Stimulated activated CD4-positive, alpha-beta T cell treated with anti-CD3 and anti-CD28 coated beads, Interleukin-2, amount 100 ng/mL, for 48 hours (primary cell): ENCODE data around the gene CNTNAP2.

Experiments used
- DNase-seq, 2 donors: peaks; one replicate each; pipeline ENCODE4 v3.0.0-alpha.2; 2020

Gene CNTNAP2

GRCh38 chr7:148129023-148129422 is 2012.4 kb downstream of the CNTNAP2 start:
- DNase-seq = no peak

DNA sequence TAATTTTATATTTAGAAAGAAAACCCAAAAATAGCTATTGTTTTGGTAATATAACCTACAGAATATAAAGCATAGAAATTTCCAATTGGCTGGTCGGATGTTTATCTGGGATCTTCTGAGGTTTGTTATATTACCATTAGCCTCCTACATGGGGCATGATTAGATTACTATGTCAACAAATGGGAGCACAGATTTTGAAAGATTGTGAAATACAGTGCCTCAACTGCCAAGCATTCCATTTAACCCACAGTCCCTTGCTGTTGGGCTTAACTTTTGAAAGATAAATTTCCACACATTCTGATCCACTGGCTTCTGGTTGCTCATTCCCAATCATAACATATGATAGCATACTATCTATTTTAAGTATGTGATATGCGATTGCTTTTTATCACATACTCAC is 2018.5 kb downstream of the CNTNAP2 start:
- DNase-seq = no peak

- DNase-seq = no peak
Observed at GRCh38 chr7:148135997-148136396, 2019.4 kb downstream of the CNTNAP2 start.

- DNase-seq = peak in 1 of 2 donors; percentile 0
Observed at GRCh38 chr7:148142660-148143248, 2026.2 kb downstream of the CNTNAP2 start.

DNA sequence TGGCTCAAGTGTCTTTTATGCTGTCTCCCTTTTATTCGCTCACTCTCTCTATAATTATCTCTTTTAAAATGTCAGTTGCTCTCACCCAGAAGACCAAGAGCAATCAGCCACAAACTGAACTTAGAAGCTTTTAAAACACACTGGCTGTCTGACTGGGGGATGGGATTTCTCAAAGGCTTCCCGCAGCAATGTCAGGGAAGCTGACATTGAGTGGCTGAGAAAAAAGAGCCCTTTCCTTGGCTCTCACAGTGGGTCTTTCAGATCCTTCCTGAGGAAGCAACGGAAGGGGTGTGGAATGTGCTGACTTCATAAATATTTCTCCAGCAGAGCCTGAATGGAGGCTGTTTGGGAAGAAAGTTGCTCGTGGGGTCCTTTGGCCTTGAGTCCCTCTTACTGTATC is 2028.2 kb downstream of the CNTNAP2 start:
- no peak for DNase-seq

DNA sequence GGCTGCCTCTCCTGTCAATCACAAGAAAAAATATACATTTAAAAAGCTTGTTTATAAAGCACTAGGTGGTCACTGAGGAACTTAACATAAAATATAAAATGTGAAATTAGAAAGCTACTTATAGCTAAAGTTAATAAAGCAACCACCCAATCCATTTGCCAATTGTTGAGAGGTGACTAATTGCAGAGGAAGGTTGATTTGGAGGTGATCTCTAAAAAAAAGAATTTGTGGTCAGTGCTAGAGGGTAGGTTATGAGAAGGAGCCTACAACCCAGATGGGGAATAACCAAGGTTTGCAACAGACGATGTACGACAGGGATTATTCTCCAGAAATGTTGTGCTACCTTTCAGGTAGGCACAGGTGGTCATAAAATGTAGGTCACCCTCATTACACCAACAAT is 2029.7 kb downstream of the CNTNAP2 start:
- no peak for DNase-seq

DNA sequence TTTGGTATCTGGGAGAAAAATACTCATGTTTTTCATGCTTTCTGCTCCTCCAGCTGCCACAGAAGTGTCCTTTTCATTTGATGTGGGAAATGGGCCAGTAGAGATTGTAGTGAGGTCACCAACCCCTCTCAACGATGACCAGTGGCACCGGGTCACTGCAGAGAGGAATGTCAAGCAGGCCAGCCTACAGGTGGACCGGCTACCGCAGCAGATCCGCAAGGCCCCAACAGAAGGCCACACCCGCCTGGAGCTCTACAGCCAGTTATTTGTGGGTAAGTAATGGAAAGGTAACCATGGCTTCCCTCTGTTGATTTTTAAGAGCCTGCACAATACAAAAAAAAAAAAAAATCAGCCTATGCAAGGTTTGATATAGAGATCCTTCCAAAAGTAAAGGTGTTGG is 2030.8 kb downstream of the CNTNAP2 start:
- no peak for DNase-seq

DNA sequence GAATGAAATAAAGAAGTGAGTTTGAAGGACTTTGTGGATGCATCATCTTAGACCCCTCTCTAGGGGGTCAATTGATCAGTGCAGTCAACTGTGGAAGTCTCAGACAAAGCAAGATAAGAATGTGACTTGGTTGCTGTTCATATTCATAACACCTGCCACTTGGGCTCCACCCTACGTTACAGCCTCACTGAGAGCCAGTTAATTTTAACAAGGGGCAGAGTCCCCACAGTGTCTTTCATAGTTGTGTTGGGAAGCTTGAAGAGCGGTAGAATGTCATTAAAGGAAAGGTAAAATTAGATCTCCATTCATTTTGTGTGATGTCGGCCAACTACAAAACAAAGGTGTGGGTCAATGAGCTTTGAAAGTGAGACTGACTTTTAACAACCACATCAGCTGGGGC is 2031.9 kb downstream of the CNTNAP2 start:
- DNase-seq = no peak

DNA sequence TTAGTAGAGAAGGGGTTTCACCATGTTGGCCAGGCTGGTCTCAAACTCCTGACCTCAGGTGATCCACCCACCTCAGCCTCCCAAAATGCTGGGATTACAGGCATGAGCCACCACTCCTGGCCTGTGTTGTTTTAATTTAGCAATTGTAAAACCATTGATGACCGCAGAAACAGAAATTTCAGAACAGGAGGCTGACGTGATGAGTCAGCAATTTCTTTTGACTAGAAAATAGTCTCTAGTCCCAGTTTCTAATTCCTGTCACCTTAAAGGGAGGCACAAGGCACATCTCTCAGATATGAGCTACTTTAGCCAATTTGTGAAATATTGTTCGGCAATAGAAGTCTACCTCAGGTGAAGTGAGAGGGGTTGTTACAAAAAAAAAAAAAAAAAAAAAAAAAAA is 2033.1 kb downstream of the CNTNAP2 start:
- DNase-seq = no peak

DNA sequence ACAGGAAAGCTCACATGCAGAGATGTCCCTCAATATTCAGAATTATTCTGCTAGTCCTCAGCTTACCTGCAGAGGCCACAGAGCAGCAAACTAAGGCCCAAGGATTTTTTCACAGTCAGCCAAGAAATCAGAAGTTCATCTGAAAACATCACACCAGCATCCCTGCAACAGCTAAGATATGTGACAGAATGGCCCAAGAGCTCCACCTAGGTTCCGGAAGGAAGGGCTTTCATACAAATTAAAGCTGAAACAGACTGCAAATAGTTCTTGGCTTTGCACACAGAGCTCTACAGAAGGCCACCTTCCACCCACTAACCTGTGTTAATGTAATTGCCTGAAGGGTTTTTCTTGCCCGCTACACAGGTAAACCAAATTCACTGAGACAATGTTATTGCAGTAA is 2035.2 kb downstream of the CNTNAP2 start:
- no peak for DNase-seq

- no peak for DNase-seq
Observed at GRCh38 chr7:148153616-148154284, 2037.1 kb downstream of the CNTNAP2 start.

DNA sequence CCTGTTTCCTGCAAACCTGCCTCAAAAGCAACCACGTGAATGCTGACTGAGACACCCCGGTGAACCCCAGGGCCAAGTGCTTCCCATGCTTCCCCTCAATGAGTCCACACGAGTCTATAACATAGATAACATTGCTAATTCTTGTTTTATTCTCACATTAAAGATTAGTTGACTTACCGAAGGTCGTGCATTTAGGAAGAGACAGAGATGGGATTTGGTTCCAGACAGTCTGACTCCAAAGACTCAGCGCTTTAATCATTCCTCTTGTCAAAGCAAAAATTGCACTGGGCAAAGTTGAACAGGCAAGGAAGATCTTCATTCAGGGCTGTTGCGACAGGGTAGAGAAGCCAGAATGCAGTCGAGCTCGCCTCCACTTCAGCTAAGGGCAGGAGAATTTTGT is 2038.4 kb downstream of the CNTNAP2 start:
- no peak for DNase-seq

- DNase-seq = no peak
Observed at GRCh38 chr7:148155826-148156225, 2039.2 kb downstream of the CNTNAP2 start.

DNA sequence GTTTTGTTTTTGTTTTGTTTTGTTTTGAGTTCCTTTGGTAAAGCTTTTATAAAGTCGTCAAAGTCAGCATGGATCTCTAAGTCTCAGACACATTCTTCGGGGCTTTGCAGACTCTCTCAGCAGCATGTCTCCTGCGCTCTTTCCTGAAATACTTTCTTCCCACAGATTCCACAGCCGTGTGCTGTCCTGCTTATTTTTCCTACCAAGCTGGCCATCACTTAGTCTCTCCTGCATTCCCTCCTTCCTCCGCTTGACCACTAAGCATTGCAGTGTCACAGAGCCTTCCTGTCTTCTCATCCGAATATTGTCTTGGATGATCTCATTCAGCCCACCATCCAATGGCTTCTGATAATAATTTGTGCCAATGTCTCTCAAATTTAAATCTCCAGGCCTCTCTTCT is 2039.6 kb downstream of the CNTNAP2 start:
- DNase-seq = no peak

- DNase-seq = no peak
Observed at GRCh38 chr7:148159331-148159730, 2042.7 kb downstream of the CNTNAP2 start.

DNA sequence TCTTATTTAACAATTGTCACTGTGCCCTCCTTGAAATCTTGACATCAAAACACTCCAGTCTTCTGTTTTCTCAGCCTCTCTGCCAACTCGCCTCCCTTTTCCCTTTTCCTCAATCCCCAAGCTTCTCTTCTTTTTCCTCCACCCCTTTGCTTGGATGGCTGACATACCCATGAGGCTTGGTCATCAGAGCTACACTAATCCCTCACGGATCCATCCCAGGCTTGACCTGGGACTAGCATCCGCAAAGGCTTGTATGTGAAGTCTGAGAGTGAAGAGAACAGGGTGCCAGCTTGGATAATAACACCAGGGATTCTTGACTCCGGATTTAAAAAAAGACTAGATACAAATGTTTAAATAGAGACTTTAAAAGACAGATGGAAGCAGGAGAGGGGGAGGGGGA is 2045.2 kb downstream of the CNTNAP2 start:
- DNase-seq = no peak

DNA sequence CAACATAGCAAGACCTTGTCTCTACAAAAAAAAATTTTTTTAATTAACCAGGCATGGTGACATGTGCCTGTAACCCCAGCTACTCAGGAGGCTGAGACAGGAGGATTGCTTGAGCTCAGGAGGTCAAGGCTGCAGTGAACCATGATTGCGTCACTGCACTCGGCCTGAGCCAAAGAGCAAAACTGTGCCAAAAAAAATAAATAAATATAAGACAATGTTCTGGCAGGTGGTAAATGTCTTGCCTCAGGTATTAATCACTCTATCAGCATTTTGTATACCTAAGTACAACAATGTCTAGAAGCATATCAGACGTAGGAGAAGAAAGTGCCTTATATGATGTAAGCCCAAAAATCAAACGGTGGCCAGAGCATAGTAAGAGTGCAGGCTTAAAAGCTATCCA is 2046.2 kb downstream of the CNTNAP2 start:
- no peak for DNase-seq

GRCh38 chr7:148163246-148163645 is 2046.6 kb downstream of the CNTNAP2 start:
- no peak for DNase-seq

DNA sequence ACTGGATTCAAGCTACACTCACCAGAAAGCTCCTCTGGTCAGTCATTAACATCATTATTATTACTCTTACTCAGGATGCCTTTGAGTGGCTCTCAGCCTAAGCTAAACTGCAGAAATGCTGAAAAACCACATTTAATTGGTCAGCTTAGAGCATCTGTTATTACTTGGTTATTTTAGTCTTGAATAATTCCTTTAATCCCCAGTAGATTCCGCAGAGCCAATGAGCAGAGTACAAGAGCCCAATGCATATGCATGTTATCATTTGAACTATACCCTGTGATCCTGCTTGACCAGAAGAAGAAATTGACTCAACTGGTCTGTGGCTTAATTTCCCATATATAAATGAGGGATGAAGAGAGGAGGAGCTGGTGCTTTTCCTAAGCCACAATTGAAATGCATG is 2056.3 kb downstream of the CNTNAP2 start:
- DNase-seq = no peak

DNA sequence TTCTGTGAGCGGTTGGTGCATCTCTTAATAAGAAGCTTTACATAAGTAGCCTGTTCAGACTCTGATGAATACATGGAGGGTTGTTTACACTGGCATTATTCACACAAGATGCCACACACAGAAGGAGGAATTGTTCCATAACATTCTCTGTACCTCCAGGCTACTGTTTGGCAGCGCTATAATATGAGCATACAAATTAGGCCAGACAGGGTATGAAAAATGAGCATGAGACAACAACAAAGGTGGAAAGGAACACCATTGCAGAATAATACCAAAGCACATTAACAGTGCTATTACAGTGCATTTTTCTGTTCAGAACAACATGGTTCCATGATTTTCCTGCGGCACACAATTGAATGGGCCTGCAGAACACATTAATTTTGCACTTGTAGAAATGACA is 2056.8 kb downstream of the CNTNAP2 start:
- DNase-seq = no peak

DNA sequence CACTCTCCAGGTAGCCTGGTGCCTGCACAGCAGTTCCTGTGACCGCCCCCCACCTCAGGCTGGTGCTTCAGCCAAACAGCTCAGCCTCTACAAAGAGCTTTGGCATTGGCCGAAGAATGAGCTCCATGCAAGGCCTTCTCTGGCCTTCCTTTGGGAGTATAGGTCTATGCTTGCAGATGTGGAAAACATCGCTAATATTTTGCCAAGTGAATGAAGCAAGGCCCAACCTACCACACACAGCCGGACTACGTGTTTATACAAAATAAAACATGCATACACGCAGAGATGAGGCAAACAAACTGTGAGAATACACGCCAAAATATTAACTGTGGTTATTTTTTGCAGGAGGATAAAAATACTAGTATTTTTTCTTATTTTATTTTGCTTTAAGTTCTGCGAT is 2057.8 kb downstream of the CNTNAP2 start:
- DNase-seq = no peak

GRCh38 chr7:148175512-148175911 is 2058.9 kb downstream of the CNTNAP2 start:
- DNase-seq = no peak

DNA sequence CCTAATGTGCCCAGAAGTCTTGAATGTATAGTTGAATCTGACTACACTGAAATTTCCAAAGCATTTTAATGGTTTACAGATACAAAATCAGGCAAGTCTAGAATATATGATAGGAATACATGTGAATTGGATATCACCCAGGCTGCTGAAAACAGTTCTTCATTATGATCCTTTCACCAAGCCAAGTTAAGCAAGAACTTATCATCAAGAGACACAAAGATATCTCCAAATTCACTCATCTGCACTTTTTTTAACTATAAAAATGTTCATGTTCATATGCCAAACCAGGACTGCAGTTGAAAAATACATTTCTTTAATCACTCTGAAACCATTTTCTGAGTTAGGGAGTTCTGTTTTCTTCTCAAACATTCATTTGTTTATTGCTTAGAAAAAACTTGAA is 2061.4 kb downstream of the CNTNAP2 start:
- DNase-seq = no peak

GRCh38 chr7:148180075-148180474 is 2063.5 kb downstream of the CNTNAP2 start:
- DNase-seq = no peak

GRCh38 chr7:148182264-148182663 is 2065.7 kb downstream of the CNTNAP2 start:
- DNase-seq = no peak
